ENCODE measurements around the gene SINHCAF. TPM values are rescaled to one million over a fixed set of nuclear protein-coding genes. Genes with fewer than 3 reads are reported as not detected.
"Not testable (repeated sequence)": the region's sequence is repeated elsewhere in the genome, so short reads cannot be mapped to it uniquely, and the experiment has no call there.

The SINHCAF gene
- total RNA-seq, 1 experiment from 2014 or later = 41.9 TPM

DNA sequence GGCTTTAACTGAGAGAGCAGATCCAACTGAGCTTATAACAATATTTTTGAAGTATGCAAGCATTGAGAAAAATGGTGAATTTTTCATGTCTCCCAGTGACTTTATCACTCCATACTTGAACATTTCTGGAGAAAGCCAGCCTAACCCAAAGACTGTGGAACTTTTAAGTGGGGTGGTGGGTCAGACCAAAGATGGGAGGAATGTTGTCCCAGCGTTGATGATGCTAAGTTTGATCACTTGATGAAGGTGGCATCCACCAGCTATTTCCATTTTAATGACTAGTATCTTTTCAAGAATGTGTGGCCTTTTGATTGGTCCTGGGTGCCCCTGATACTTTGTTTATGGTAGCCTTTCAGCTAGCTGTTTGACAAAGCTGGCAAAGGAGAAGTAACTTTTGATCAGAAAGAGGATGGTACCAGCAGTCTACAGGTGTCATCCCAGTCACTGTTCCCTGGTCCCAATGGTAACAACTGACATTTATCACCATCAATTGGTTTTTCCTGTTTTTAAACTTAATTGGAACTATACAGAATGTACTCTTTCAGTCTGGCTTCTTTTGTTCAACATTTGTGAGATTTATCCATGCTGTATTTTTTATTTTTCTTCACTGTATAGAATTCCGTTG, 14.2 kb downstream of the SINHCAF start:
- no peak for DNase-seq (ENCODE audit: low read depth)

DNA sequence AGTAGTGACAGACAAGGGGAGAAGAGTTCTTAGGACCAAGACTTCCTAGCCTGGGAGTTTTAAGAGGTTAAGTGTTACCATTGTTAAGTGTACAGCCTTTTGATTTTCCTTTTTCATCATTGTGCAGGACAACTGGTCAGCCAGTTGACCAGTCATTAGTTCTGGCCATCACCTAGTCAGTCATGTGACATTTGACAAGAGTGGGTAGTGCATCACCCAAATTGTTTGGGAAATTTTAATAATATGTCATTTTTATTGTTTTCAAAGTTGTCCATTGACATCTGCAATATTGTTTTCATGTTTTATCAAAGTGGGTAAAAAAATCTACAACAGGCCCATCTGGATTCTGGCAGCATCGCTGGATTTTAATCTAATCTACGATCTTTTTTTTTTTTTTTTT, 15.5 kb downstream of the SINHCAF start:
- no peak for DNase-seq (ENCODE audit: low read depth)

DNA sequence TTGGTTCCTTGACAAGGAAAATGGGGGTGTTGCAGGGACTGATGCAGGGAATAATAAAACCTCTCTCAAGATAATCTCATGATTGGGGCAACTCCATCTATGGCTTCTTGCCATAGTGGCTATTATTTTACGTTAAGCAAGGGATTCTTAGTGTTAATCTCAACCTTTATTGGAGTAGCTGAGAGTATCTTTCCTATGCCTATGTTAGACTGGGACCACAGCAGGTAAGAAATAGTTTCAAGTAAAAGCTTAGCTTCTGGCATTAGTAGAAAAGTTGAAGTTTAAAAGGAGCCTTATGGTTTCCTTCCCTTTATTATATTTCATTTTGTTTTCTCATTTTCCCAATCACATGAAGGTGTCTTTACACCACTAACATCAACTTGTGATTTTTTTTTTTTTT, 16.7 kb downstream of the SINHCAF start:
- DNase-seq (ENCODE audit: low read depth) = no peak

DNA sequence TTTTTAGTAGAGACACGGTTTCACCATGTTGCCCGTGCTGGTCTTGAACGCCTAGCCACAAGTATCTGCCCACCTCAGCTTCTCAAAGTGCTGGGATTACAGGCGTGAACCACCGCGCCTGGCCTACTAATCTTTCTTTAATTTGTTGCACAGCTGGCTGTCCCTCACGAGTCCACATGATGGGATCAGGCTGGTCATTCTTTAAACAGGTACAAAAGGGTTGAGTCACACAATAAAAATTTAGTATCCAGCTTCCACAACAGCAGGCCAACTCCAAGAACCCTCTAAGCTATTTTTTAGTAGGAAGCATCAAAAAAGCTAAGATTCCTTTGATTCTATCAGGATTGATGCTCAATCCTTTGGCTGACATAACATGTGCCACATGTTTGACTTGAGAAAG, 17.8 kb downstream of the SINHCAF start:
- no peak for DNase-seq (ENCODE audit: low read depth)

GRCh38 chr12:31306866-31307265, 19.1 kb downstream of the SINHCAF start:
- DNase-seq (ENCODE audit: low read depth) = no peak

DNA sequence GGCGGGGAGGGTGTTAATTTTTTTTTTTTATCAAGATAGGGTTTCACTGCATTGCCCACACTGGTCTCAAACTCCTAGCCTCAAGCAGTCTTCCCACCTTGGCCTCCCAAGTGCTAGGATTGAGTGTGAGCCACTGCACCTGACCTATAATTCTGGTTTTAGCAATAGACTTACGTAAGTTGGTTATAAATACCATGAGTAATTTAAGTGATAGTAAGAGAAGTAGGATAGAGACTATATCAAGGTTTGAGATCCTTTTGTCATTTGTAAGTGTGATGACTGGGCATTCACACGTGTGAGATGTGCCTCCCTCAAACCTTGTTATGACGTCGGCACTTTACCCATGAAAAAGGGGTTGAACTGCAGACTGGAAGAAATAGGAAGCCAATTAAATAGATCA, 22.5 kb downstream of the SINHCAF start:
- DNase-seq (ENCODE audit: low read depth) = no peak

DNA sequence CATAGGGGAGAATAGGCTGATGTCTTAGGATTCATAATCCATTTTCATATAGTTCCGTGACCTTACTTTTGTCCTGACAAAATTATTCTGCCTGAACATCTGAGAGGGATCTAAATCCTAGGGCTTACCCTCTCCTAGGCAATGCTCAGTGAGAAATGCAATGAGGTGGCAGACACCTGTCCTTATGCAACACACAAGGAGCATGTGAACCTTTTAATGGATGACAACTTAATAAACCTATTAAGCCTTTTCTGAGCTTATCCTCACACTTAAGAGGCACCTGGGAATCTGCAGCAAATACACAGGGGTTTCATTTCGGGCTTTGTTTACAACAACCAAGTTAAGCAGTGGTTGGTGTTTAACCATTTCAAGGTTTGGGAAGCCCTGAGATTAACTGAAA, 24.6 kb downstream of the SINHCAF start:
- no peak for DNase-seq (ENCODE audit: low read depth)

DNA sequence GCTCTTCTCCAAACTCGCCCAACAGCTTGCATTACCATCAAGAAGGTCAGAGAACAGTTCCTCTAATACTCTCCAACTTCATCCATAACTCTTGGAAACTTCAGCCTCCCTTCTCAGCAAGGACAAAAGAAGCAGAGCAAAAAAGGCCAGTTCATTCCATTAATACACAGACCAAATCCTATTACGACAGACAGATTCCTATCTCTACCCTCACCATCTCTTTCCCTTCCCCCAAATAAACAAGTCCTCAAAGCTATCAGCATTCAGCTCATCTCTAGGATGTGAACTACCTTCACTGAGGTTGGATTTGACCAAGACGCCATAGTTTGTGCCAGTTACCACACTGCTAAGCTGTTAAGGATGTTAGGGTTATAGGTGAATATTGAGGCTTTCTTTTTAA, 25.2 kb downstream of the SINHCAF start:
- no peak for DNase-seq (ENCODE audit: low read depth)

- no peak for DNase-seq (ENCODE audit: low read depth)
These were observed 25.6 kb downstream of the SINHCAF start for GRCh38 chr12:31300341-31300740.

DNA sequence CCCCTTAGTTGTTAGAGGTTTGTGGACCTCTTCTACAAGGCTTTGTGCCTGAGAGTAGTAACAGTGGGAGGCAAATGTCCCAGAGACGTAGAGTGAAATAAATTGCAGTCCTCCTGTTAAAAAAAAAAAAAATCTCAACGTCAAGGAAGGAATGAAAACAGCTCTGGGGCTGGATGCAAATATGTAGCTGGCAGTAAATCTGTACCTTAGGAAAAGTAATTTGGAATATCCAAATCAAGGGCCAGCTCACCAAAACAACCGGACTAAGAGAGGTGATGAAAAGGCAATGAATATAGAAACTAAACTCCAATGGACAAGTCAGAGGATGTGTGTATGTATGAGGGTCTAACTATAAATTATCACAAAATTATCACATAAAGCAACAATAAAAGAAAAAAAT, 27.0 kb downstream of the SINHCAF start:
- DNase-seq (ENCODE audit: low read depth) = no peak

- DNase-seq (ENCODE audit: low read depth) = no peak
These were observed 27.4 kb downstream of the SINHCAF start for GRCh38 chr12:31298515-31298910.

DNA sequence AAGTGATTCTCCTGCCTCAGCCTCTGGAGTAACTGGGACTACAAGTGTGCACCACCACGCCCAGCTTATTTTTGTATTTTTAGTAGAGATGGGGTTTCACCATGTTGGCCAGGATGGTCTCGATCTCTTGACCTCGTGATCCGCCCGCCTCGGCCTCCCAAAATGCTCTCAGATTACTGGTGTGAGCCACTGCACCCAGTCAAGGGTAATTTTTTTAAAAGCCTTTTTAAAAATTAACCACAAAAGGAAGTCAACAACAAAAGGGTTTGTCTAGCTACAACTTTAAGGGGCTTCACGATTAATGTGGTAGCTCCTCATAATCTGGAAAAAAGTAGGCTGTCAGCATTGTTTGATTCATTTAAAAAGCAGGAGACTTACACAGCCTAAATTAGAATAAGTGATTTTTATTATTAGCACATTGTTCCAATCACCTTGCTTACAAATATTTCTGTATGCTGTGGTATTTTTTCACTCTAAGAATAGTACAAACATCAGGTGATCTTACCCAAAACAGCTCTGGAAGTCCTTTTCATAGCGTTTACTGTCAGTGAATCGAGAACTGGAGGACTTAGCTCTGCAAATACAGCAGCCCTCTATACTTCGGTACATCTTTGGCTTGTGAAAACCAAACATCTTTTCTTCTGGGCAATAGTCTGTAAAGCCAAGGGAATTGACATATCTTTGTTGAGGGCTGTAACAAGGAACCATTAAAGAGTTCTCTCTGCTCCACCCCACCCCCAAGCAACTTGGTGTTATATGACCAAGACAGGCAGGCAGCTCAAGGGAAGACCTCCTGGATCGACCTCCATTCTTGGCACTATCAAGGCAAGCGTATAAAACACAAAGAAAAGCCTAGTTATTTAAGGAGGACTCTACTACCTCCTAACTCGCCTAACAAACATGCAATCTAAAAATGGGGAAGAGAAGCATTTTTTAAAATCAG, 28.1 kb downstream of the SINHCAF start:
- DNase-seq (ENCODE audit: low read depth) = no peak

- DNase-seq (ENCODE audit: low read depth) = no peak
These were observed 36.5 kb downstream of the SINHCAF start for GRCh38 chr12:31289441-31289840.

GRCh38 chr12:31288381-31288780, 37.6 kb downstream of the SINHCAF start:
- DNase-seq (ENCODE audit: low read depth) = no peak

GRCh38 chr12:31280183-31280582, 45.8 kb downstream of the SINHCAF start:
- DNase-seq (ENCODE audit: low read depth) = no peak

- no peak for DNase-seq (ENCODE audit: low read depth)
These were observed 46.5 kb downstream of the SINHCAF start for GRCh38 chr12:31279390-31279924.

DNA sequence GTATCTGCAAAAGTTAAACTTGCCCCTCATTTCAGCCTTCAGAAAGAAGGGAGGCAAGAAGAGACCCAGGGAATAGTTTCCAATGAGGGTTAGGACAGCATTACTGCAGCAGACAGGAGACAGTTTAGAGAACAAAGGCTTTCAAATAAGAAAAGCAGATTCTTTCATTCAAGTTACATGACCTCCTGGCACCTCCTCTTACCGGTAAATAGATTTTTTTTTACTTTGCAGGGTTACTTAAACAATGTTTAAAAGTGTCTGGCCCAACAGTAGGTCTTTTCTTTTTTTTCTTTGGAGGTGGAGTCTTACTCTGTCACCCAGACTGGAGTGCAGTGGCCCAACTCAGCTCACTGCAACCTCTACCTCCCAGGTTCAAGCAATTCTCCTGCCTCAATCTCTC, 47.1 kb downstream of the SINHCAF start:
- no peak for DNase-seq (ENCODE audit: low read depth)

GRCh38 chr12:31278424-31278823, 47.5 kb downstream of the SINHCAF start:
- DNase-seq (ENCODE audit: low read depth) = no peak

DNA sequence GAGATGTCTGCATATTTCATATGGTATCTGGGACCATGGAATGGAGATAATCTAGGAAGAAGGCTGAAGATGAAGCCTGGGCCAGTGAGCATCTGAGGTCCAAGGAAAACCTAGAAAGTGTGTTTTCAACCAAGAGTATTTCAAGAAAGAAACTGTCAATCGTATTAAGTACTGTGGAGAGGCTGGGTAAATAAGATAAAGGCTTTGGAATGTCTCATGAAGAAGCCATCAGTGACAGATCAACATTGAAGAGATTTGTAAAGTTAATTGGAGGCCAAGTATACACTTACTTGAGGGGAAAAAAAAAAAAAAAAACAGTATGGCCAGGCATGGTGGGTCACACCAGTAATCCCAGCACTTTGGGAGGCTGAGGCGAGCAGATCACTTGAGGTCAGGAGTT, 48.9 kb downstream of the SINHCAF start:
- DNase-seq (ENCODE audit: low read depth) = no peak

- no peak for DNase-seq (ENCODE audit: low read depth)
These were observed 50.5 kb downstream of the SINHCAF start for GRCh38 chr12:31275491-31275890.

DNA sequence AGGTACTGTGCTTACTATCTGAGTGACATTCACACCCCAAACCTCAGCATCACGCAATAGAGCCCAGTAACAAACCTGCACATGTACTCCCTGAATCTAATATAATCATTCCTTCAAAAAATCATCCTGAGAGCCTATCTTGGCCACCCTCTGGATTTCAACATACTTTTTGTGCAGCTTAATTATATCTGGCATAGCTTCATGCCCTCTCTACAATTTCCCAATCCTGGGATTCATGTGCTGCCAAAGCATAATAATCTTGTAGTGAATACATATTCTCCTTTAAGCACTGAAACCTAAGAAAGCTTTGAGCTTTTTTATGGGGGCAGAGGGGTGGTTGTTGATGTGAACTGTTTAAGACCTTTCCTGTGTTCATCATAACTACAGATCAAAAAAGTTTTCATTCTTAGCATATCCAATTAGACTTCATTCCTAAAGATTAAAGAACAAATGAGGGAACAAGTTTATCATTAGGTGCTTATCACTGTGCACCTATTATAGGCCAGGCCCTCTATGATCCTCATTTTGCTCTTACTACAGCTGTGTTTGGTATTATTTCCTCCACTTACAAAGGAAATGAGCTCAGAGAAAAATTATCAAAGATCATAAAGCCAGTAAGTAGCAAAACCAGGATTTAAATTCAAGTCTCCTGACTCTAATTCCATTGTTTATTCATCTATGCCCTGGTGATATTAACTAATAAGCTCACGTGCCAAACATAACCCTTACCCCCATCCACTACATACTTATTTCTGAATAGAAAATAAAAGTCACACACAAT, 51.2 kb downstream of the SINHCAF start:
- DNase-seq (ENCODE audit: low read depth) = no peak

- not testable (repeated sequence) for DNase-seq (ENCODE audit: low read depth)
These were observed 52.2 kb downstream of the SINHCAF start for GRCh38 chr12:31273794-31274193.

All from HT1080 (cell line).